ENCODE results near the gene LRCH4.
"Not testable (repeated sequence)": the region's sequence is repeated elsewhere in the genome, so short reads cannot be mapped to it uniquely, and the experiment has no call there.

LRCH4 gene

DNA sequence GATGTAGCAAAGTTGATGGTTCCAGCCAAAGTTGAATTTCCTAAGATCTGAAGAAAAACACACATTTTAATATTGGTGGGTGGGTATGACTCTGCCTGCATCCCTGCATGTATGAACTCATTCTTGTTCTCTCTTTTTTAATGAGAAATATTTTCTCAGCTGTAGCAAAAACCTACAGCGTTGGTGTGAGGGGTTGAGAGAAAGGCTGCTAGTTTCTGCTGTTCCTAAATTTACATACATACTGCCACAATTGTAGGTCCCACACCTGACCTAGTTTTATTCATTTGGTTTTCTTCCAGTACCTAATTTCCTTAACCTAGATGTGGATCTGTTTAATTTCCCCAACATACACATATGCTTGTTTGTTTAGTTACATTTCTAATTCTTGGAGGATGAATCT lies 42.3 kb downstream of the LRCH4 start:
- no peak for DNase-seq

DNA sequence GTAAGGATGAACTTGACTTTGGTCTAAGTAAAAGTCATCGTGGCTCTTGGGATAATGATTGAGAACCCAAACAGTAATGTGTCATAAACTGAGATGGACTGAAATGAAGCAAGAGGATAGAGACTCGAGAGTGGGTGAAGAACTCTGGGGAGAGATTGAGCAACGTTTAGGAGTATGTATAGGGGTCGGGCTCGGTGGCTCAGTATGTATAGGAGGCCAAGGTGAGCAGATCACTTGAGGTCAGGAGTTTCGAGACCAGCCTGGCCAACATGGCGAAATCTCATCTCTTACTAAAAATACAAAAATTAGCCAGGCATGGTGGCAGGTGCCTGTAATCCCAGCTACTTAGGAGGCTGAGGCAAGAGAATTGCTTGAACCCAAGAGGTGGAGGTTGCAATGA lies 44.6 kb downstream of the LRCH4 start:
- not testable (repeated sequence) for DNase-seq

DNA sequence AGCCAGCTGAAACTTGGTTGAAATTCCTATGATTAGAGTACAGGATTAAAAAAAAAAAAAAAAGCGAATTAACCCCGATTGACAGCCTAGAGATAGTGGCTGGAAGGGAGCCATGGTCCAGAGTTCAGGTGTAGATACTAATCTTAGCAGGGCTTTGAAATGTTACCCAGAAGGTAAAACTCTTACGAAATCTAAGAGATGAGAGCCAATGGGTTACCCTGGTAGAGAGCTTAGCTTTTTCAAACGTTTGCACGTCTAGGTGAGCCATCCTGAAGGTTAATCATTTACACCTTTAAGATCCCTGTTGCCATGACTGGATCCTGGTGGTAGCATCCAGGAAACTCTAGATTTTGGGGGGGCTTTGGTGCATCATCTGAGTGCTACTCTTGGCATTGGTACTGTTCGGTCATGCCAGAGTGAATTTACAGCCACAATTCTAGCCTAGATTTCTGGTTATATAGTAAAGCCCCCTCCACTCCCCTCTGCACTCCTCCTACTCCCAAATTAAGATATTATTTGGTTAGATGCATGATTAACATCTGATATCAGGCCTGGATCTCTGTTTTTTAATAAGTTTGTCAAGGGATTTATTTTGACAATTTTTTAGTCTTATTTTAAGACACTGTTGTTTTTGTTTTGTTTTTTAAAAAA lies 45.7 kb downstream of the LRCH4 start:
- no peak for DNase-seq

DNA sequence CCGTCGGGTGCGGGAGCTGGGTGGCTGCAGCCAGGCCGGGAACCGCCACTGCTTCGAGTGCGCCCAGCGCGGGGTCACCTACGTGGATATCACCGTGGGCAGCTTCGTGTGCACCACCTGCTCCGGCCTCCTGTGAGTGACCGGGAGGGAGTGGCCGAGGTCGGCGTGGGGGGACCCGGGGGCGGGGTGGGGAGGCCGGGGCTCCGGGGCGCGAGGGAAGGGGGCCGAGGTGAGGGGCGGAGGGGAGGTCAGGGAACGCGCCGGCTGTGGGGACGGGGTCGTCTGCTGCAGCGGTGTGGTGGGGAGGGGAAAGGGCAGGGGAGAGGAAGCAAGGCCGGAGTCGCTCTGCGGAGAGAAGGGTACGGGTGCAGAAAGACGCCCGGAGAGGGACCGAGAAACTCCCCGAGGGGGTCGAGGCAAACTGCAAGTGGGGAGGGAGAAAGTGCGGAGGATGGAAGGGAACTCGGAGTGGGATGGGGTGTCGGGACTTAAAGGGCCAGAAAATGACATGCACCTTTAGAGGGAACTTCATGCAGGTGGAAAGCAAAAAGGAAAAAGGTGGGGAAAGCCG lies 46.4 kb downstream of the LRCH4 start:
- DNase-seq: no peak

DNA sequence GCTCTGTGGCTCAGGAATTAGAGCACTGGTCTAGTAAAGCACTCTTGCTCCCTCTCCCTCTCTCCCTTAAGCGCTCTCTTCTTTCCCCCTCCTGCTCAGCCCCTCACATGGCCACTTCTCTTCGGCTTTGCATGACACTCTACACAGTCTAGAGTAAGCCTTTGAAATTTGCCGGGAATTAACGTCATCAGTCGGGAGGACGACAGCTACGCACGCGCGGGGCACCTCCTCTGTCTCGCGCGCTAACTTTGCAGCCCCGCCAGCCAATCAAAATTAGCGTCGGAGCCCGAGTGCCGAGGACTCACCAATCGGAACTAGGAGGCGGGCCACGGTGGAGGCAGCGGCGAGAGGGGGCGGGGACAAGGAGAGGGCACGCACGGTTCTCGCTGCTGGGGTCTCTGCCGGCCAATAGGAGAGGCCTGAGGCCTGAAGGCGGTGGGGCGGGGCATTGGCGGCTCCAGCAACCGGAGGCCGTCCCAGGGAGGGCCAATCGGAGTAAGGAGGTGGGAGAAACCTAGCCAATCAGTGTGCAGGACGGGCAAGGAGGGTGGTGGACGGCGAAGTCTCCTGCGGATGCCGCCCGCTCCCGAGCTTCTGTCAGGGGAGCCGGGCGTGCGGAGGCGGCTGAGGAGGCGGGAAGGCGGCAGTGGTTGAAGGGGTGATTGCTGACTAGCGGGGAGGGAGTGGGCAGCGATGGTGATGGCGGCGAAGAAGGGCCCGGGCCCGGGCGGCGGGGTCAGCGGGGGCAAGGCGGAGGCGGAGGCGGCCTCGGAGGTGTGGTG lies 47.1 kb downstream of the LRCH4 start, which contains the start of gene AGFG2:
AGFG2 (plus strand) TSS at position 550 of the 782 bp plus-strand sequence; CDS start at position 694, 144 bp downstream.
- peak; percentile 100 for DNase-seq

DNA sequence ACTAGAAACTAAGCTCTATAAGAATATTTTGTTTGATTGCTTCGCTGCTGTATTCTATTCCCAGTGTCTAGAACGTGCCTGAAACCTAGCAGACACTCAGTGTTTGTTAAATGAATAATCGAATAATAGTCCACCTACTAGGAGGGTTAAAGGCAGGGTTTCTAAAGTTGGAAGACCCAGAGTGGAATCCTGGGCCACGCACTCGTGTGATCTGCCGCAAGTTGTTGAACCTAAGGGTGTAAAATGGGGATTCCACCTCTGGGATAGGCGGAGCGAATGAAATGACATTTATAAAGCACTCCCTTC lies 47.6 kb downstream of the LRCH4 start:
- no peak for DNase-seq

DNA sequence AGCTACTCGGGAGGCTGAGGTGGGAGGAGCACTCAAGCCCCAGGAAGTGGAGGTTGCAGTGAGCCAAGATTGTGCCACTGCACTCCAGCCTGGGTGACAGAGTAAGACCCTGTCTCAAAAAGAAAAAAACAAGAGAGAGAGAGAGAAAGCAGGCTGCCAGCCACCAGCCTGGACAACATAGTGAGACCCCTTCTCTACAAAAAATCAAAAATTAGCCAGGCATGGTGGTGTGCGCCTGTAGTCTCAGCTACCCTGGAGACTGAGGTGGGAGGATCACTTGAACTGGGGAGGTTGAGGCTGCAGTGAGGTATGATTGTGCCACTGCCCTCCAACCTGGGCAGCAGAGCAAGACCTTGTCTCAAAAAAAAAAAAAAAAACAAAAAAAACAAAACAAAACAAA lies 49.2 kb downstream of the LRCH4 start:
- DNase-seq: not testable (repeated sequence)

DNA sequence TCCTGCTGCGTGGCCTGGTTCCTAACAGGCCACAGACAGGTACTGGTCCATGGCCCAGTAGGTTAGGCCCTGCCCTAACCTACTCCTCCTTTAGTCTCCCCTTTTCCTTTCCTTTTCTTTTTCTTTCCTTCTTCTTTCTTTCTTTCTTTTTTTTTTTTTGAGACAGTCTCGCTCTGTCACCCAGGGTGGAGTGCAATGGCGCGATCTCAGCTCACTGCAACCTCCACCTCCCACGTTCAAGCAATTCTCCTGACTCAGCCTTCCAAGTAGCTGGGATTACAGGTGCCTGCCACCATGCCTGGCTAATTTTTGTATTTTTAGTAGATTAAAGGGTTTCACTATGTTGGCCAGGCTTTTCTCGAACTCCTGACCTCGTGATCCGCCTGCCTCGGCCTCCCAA lies 49.9 kb downstream of the LRCH4 start:
- not testable (repeated sequence) for DNase-seq

DNA sequence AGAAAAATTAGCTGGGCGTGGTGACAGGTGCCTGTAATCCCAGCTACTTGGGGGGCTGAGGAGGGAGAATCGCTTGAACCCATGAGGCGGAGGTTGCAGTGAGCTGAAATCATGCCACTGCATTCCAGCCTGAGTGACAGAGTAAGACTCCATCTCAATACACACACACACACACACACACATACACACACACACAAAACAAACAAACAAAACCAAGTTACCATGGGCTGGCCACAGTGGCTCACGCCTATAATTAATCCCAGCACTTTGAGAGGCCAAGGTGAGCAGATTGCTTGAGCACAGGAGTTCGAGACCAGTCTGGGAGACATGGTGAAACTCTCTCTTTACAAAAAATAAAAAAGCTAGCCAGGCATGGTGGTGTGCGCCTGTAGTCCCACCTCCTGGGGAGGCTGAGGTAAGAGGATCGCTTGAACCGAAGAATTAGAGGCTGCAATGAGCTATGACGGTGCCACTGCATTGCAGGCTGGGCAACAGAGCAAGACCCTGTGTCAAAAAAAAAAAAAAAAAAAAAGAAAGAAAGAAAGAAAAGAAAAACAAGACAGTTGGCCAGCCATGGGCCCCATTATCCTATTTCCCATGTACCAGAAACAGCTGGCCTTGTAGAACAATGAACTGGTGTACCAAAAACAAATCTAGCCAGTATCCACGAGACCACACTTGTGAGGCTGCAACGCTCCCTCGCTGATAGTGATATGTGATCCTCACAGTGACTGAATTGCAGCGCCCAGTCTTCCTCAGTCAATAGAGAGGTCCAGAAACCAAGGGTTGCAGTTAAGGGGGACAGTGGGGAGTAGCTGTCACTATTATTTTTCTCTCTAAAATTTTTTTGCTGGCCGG lies 53.5 kb downstream of the LRCH4 start:
- no peak for DNase-seq

DNA sequence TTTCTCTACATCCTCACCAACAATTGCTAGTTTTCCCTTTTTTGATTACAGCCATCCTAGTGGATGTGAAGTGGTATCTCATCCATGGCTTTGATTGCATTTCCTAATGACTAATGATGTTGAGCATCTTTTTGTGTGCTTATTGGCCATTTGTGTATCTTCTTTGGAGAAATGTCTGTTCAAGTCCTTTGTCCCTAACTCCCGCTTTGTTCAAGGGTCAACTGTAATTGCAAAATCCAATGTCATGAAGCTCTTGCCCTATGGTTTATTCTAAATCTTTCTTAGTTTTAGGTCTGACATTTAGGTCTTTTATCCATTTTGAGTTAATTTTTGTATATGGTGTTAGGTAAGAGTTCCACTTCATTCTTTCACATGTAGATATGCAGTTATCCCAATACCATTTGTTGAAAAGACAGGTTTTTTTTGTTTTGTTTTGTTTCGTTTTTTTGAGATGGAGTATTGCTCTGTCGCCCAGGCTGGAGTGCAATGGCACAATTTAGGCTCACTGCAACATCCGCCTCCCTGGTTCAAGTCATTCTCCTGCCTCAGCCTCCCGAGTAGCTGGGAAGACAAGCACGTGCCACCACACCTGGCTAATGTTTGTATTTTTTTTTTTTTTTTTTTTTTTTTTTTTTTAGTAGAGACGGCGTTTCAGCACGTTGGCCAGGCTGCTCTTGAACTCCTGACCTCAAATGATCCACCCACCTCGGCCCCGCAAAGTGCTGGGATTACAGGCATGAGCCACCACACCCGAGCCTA lies 57.6 kb downstream of the LRCH4 start:
- not testable (repeated sequence) for DNase-seq
